Measurements from ENCODE around the gene GPR152.

GPR152 gene

GRCh38 chr11:67440229-67441097 lies 12.1 kb downstream of the GPR152 start:
- DNase-seq (ENCODE audit: low read depth, low spot score): no peak

GRCh38 chr11:67439321-67440228 lies 13.0 kb downstream of the GPR152 start:
- no peak for DNase-seq (ENCODE audit: low read depth, low spot score)

- no peak for DNase-seq (ENCODE audit: low read depth, low spot score)
Measured at GRCh38 chr11:67438158-67438902, 14.2 kb downstream of the GPR152 start.

- DNase-seq (ENCODE audit: low read depth, low spot score): no peak
Measured at GRCh38 chr11:67437809-67438157, 14.7 kb downstream of the GPR152 start.

- no peak for DNase-seq (ENCODE audit: low read depth, low spot score)
Measured at GRCh38 chr11:67437082-67437808, 15.3 kb downstream of the GPR152 start, which contains the start of gene PTPRCAP. PTPRCAP (minus strand) TSS chr11:67437682; CDS start chr11:67437619, 63 bp downstream.

- DNase-seq (ENCODE audit: low read depth, low spot score): peak; percentile 86
Measured at GRCh38 chr11:67436459-67437081, 16.0 kb downstream of the GPR152 start.

GRCh38 chr11:67435727-67436458 lies 16.6 kb downstream of the GPR152 start:
- DNase-seq (ENCODE audit: low read depth, low spot score): no peak

GRCh38 chr11:67435031-67435726 lies 17.4 kb downstream of the GPR152 start:
- DNase-seq (ENCODE audit: low read depth, low spot score): no peak

GRCh38 chr11:67434395-67434881 lies 18.1 kb downstream of the GPR152 start:
- no peak for DNase-seq (ENCODE audit: low read depth, low spot score)

- DNase-seq (ENCODE audit: low read depth, low spot score): no peak
Measured at GRCh38 chr11:67433536-67434394, 18.8 kb downstream of the GPR152 start.

- DNase-seq (ENCODE audit: low read depth, low spot score): no peak
Measured at GRCh38 chr11:67432655-67433349, 19.7 kb downstream of the GPR152 start.

- no peak for DNase-seq (ENCODE audit: low read depth, low spot score)
Measured at GRCh38 chr11:67431346-67432249, 20.9 kb downstream of the GPR152 start.

- DNase-seq (ENCODE audit: low read depth, low spot score): no peak
Measured at GRCh38 chr11:67429722-67430121, 22.8 kb downstream of the GPR152 start.

- no peak for DNase-seq (ENCODE audit: low read depth, low spot score)
Measured at GRCh38 chr11:67429038-67429668, 23.4 kb downstream of the GPR152 start.

- DNase-seq (ENCODE audit: low read depth, low spot score): peak; percentile 94
Measured at GRCh38 chr11:67428052-67429001, 24.2 kb downstream of the GPR152 start, which contains the start of gene RPS6KB2. RPS6KB2 (plus strand) TSS chr11:67428494; CDS start chr11:67428546, 52 bp downstream.
